ENCODE data around the gene ZNF816.
A peak's percentile ranks its signal among the peaks of the same experiment; 100 is the strongest.
"Not testable (repeated sequence)": the region's sequence is repeated elsewhere in the genome, so short reads cannot be mapped to it uniquely, and the experiment has no call there.

The ZNF816 gene

GRCh38 chr19:52959613-52960295 is 2.9 kb downstream of the ZNF816 start:
- DNase-seq, result no peak

DNA sequence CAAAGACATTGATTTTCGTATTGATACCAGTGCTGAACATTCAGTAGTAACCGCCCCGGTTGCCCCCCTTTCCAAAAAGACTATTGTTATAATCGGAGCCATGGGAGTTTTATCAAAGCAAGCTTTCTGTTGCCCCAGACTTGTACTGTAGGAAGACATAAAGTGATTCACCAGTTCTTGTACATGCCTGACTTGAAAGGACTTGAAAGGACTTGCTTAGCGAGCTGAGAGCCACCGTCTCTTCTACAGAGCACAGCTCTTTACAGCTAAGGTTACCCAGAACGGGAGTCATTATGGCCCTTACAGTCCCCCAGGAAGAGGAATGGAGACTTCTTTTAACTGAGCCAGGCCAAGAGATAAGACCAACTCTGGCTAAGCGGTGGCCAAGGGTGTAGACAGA is 5.1 kb downstream of the ZNF816 start:
- no peak for DNase-seq

GRCh38 chr19:52956917-52957316 is 5.8 kb downstream of the ZNF816 start:
- no peak for DNase-seq

GRCh38 chr19:52949422-52949821 is 13.3 kb downstream of the ZNF816 start:
- DNase-seq, result no peak

DNA sequence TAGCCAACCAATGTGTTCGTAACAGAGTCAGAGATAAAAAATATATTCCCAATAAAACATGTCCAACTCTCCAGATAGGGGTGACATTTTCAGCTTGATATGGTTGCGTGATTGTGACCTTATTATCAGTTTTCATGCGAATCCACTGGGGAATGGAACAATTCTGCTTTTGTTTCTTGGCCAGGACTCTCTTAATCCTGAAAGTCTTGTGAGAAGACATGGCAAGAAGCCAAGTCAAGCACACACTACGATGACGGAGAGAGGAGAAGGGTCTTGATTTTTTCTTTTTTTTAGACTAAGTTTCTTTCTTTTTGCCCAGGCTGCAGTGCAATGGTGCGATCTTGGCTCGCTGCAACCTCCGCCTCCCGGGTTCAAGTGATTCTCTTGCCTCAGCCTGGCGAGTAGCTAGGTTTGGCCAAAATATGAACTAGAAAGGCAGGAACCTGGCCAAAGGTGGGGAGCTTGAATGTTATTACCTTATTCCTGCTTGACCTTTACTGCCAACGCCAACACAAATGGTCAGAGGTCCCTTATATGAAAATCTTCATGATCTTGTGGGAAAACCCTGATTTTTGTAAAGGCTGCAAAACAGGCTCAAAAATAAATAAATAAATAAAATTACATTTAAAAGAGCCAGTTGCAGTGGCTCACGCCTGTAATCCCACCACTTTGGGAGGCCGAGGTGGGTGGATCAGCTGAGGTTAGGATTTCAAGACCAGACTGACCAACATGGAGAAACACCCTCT is 14.5 kb downstream of the ZNF816 start:
- no peak for DNase-seq

GRCh38 chr19:52946322-52947310 is 16.1 kb downstream of the ZNF816 start:
- DNase-seq, result peak; percentile 51 to 71

DNA sequence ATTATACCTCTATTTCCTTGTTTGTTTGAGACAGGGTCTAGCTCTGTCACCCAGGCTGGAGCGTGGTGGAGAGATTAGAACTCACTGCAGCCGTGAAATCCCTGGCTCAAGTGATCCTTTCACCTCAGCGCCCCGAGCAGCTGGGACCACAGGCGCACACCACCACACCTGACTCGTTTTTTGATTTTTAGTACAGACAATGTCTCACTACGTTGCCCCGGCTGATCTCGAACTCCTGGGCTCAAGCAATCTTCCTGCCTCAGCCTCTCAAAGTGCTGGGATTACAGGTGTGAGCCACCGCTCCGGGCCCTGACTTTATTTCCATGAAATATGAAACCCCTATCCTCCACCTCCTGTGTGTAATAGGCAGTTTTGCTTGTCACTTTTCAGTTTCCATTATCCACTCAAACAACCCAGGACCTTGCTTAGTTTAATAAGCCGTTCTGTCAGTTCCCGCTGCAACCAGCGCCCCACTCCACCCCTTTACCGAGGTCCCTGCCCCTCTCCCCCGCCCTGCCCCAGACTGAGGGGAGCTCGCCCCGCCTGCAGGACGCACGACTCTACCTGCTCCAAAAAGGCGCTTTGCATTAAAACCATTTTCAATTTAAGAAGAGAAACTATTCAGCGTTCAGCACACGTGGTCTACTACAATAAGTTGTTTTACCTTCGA is 16.9 kb downstream of the ZNF816 start:
- no peak for DNase-seq

DNA sequence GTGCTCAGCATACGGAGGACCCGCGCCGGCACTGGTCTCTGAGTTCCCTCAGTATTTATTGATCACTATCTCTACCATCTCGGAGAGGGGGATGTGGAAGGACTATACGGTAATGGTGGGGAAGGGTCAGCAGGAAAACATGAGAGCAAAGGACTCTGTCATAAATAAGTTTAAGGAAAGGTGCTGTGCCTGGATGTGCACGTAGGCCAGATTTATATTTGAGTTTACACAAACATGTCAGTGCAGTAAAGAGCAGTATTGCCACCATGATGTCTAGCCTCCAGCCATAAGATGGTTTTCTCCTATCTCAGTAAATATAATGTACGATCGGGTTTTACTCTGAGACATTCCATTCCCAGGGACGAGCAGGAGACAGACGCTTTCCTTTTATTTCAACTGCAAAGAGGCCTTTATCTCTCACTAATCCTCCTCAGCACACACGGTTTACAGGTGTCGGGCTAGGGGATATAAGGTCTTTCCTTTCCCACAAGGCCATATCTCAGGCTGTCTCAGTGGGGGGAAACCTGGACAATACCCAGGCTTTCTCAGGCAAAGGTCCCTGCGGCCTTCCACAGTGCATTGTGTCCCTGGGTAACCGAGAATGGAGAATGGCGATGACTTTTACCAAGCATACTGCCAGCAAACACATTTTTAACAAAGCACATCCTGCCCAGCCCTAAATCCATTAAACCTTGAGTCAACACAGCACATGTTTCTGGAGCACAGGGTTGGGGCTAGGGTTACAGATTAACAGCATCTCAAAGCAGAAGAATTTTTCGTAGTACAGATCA is 17.8 kb downstream of the ZNF816 start:
- not testable (repeated sequence) for DNase-seq

- no peak for DNase-seq
Measured at GRCh38 chr19:52943884-52944643, 18.6 kb downstream of the ZNF816 start.

DNA sequence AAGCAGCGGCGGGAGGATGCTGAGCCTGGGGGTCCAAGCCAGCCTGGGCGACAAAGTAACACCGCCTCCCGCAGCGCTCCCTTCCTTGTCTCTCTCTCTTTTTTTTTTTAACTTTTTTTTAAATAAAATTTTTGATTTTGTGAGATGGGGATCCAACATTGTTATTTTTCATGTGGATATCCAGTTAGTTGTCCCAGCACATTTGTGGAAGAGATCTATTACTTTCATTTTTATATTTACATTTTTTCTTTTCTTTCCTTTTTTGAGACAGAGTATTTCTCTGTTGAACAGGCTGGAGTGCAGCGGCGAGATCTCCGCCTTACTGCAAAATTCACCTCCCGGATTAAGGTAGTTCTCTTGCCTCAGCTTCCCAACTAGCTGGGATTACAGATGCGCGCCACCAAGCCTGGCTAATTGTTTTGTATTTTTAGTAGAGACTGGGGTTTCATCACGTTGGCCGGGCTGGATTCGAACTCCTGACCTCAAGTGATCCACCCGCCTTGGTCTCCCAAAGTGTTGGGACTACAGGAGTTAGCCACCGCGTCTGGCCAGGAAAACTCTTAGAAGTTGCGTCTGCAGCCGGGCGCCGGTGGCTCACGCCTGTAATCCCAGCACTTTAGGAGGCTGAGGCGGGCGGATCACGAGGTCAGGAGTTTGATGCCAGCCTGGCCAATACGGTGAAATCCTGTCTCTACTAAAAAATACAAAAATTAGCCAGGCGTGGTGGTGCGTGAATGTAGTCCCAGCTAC is 19.4 kb downstream of the ZNF816 start:
- DNase-seq, result no peak

DNA sequence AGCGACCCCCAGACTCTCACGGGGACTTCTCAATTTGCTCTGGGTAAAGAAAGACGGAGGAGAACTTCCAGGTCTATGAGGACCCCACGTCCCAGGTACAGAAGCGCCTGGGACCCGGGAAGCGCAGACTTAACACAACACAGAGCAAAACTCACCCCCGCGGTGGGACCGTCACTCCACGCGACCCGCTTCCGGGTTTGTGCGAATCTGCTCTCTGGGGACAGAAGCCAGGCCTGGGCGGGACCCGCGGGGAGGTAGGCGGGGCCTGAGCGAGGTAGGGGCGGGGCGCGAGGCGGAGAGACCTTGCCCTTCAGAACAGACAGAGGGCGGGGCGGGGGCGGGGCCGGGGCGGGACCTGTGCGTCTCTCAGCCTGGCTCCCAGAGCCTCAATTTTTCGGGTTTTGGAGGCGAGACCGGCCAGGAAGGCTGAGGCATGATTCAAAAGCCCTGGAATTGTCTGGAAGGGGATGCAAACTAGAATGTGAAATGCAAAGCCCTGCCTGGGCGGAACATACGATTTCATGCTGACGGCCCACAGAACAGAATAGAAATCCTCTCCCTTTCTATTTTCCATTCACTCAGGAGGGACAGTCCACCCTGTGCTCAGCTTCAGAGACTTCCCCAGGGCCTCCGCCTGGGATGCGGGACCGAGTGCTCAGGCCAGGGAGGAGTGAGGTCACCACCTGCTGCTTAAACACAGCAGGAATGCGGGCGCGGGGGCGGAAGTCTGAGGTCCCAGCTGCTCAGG is 20.1 kb downstream of the ZNF816 start:
- DNase-seq, result peak in 1 of 2 experiments; percentile 45

GRCh38 chr19:52941941-52942385 is 20.7 kb downstream of the ZNF816 start:
- DNase-seq, result no peak

- DNase-seq, result not testable (repeated sequence)
Measured at GRCh38 chr19:52941523-52941922, 21.2 kb downstream of the ZNF816 start.

DNA sequence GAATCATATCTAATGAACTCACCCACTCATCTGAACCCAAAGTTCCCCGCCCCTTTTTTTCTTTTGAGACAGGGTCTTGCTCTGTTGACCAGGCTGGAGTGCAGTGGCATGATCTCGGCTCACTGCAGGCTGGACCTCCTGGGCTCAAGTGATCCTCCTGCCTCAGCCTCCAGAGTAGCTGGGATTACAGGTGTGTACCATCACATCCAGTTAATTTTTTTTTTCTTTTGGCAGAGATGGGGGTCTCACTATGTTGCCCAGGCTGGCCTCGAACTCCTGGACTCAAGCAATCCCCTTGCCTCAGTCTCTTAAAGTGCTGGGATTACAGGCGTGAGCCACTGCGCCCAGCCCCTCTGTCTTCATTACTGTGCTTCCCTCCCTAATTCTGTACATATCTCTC is 21.8 kb downstream of the ZNF816 start:
- not testable (repeated sequence) for DNase-seq

DNA sequence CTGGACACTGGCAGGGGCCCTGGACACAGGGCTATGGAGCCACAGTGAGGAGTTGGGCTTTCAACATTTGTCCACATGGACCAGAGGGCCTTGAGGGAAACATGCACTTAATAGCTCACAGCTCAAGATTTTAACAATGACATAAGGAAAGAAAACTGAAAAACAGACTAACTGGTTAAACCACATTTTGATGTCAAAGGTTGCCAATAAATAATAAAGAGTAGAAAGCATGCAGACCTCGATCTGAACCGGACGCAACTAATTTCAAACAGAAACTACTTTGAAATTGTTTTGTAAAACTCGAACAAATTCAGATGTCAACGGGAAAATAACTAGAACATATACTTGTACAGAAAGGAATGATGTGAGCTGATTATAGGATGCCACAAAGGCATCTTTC is 23.9 kb downstream of the ZNF816 start:
- DNase-seq, result no peak

DNA sequence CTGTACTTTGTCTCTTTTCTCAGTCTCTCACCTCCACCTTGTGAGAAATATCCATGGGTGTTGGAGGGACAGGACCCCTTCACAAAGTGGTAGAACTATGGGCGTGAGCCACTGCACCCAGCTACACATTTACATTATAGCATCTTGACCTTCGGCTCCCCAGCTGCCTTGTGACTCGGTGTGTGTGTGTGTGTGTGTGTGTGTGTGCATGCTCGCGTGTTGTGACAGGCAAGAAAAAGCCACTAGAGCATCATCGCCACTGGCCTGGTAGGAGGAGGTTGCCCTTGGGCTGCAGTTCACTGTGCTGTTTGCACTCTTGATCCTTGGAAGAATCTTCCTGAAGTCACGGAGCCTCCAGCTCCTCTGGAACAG is 25.7 kb downstream of the ZNF816 start:
- DNase-seq, result no peak

GRCh38 chr19:52936151-52936953 is 26.3 kb downstream of the ZNF816 start:
- no peak for DNase-seq

GRCh38 chr19:52935434-52935833 is 27.2 kb downstream of the ZNF816 start:
- DNase-seq, result no peak

DNA sequence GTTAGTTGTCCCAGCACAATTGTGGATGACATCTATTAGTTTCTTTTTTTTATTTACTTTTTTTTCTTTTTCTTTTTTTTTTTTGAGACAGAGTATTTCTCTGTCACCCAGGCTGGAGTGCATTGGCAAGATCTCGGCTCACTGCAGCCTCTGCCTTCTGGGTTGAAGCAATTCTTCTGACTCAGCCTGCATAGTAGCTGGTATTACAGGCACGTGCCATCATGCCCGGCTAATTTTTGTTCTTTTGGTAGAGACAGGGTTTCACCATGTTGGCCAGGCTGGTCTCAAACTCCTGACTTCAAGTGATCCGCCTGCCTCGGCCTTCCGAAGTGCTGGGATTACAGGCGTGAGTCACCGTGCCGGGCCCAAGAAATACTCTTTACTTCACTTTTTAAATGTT is 38.0 kb downstream of the ZNF816 start:
- DNase-seq, result not testable (repeated sequence)
